GM21786 (cell line): ENCODE results near the gene DMWD.
"Not testable (repeated sequence)": the region's sequence is repeated elsewhere in the genome, so short reads cannot be mapped to it uniquely, and the experiment has no call there.

ENCODE experiments used
- ATAC-seq: cut with Tn5 transposase; IDR thresholded peaks from one replicate; pipeline ENCODE4 v1.9.1; 2021; ENCODE audit not compliant: unreplicated experiment

DMWD gene

GRCh38 chr19:45753548-45753947 is 39.1 kb downstream of the DMWD start:
- no peak for ATAC-seq

- ATAC-seq, result no peak
Measured at GRCh38 chr19:45752639-45753038, 40.0 kb downstream of the DMWD start.

DNA sequence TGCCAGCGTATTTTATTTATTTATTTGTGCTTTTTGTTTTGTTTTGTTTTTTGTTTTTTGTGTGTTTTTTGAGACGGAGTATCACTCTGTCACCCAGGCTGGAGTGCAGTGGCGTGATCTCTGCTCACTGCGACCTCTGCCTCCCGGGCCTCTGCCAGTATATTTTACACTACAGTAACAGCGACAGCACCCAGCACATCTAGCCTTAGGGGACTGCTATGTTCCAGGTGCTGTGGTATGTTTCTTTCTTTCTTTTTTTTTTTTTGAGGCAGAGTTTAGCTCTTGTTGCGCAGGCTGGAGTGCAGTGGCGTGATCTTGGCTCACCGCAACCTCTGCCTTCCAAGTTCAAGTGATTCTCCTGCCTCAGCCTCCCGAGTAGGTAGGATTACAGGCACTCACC is 41.2 kb downstream of the DMWD start:
- ATAC-seq, result not testable (repeated sequence)

DNA sequence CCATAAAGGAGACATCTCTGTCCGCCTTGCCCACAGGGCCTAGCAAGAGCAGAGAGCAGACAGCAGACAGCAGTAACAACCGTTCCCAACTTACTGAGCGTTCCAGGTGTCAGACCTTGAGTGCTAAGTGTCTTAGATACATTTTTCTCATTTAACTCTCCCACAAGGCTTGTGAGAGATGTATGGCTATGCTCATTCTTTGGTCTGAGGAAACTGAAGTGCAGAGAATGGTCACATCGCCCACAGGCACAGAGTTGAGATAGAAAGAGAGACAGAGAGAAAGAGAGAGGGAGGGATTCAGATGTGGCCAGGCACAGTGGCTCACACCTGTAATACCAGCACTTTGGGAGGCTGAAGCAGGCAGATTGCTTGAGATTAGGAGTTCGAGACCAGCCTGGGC is 45.1 kb downstream of the DMWD start:
- ATAC-seq, result no peak

DNA sequence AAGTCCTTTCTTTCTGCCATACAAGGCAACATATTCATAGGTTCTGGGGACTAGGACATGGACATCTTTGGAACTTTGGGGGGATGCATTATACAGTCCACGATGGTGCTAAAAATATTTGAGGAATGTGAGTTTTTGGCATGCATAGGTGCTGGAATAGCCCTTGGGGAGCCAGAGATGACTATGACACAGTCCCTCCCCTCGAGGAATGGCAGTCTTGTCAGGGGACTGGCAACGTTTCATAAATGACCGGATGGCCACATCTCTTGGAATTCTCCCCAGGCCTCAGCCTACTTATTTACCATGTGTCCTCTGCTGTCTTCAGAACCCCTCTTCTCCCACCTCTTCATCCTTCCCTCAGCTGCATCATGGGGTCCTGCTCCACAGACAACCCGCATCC is 45.8 kb downstream of the DMWD start:
- no peak for ATAC-seq

GRCh38 chr19:45745606-45746005 is 47.0 kb downstream of the DMWD start:
- no peak for ATAC-seq

- ATAC-seq, result no peak
Measured at GRCh38 chr19:45742969-45743368, 49.7 kb downstream of the DMWD start.

DNA sequence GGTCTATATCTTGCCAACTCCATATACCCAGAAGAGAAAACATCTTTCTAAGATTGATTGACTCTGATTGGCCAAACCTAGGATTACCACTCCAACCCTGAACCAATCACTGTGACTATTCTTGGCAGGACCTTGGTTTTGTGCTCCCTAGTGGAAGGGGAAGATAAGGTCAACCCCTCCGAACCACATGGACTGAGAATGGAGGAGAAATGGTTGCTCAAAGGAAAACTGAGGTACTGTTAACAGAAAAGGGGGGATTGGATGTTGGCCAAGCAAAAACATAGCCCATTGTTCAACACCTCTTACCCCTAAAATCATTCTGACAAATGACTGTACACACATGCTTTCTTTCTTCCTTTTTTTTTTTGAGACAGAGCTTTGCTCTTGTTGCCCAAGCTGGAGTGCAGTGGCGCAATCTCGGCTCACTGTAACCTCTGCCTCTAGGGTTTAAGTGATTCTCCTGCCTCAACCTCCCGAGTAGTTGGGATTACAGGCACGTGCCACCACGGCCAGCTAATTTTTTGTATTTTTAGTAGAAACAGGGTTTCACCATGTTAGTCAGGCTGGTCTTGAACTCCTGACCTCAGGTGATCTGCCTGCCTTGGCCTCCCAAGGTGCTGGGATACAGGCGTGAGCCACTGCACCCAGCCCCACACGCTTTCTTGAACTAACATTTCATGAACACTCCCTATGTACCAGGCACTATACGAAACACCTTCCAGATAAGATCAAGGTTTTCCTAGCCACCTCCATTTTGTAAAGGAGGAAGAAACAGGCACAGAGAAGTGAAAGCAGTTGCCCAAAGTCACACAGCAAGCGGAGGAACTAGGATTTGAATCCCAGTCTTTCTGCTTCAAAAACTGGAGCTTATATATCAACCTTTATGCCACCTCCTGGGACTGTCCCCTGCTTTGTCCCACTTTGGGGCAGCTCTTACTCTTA is 52.9 kb downstream of the DMWD start:
- no peak for ATAC-seq

GRCh38 chr19:45733160-45733810 is 59.4 kb downstream of the DMWD start, which contains the start of gene MEIOSIN:
MEIOSIN (plus strand) TSS chr19:45733439; CDS start chr19:45735377, 1,938 bp downstream.
- no peak for ATAC-seq
